Hypothalamus (tissue), 51 donors: Measurements from ENCODE around the gene LENG1.

Source experiments
- DNase-seq, 51 donors: peaks; one replicate each; lab custom pipeline; 2025; lab: John Stamatoyannopoulos, UW

LENG1 gene

GRCh38 chr19:54168174-54168917 is 8.8 kb upstream of the LENG1 start:
- DNase-seq, result peak; percentile 14 to 97 (median 74)

DNA sequence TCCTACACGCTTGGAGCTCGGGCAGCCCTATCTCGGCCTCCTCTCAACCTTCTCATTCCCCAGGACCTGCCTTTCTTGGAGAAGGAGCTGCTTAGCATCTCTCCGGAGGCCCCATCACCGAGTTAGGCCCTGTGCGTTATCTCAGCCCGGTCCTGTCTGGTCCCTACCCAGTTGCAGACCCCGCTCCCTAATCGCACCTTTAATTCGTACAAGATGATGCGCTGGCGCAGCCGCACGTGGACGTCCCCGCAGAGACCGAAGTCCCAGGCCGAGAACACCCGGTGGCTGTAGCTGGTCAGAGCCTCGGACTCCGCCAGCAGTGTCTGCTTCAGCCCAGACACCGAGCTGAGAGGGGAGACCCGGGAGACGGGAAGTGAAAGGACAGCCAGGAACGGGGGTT is 5.7 kb upstream of the LENG1 start:
- DNase-seq, result no peak

- peak in 3 of 51 donors; percentile 13 to 29 (median 16) for DNase-seq
Measured at GRCh38 chr19:54164369-54165068, 5.0 kb upstream of the LENG1 start.

GRCh38 chr19:54162884-54163283 is 3.4 kb upstream of the LENG1 start:
- DNase-seq, result no peak

- DNase-seq, result peak in 39 of 51 donors; percentile 7 to 67 (median 41)
Measured at GRCh38 chr19:54162241-54162805, 2.8 kb upstream of the LENG1 start.

DNA sequence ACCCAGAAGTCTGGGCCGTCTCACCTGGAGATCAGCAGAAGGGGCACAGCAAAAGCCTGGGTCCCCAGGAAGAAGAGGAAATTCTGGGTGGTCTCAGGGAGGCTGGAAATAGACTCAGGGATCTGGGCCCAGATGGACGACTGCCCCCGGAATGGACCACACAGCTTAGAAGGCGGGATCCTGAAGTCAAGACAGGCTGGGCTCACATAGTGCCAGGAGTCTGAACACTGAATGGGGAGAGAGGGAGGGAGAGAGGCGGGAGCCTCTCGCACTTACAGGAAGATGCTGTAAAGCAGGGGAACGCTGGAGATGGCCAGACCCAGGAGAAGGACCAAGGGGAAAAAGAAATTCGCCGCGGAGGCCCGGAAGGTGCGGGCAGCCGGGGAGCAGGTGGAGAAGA is 1.3 kb upstream of the LENG1 start:
- peak in 1 of 51 donors; percentile 46 for DNase-seq

DNA sequence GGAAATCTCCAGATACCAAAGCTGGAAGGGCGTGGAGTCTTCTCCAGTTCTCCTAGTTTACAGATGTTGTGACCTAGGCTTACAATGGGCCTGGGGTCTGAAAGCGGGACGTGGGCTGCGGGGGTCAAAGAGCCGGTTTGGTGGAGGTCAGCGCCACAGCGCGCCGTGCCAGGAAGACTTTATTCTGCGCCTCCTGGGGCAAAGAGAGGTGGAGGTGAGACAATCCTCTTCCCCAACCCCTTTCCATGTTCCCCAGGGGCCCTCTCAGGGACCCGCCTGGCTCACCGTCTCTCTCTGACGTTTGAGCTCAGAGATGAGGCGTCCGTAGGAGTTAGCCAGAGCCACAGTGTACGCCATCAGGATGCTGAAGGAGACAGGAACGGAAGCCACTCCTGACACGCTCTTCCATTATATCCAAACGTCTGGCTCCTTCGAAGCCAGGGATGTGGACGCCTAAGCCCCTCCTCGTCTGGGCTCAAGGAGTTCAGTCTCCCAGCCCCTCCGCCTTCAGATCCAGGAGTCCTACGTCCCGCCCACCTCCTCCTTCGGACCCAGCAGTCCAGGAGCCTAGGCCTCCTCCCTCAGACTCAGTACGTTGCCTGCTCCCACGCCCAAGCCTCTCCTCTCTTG is 776 bp upstream of the LENG1 start:
- DNase-seq, result peak in 5 of 51 donors; percentile 35 to 51 (median 44)

DNA sequence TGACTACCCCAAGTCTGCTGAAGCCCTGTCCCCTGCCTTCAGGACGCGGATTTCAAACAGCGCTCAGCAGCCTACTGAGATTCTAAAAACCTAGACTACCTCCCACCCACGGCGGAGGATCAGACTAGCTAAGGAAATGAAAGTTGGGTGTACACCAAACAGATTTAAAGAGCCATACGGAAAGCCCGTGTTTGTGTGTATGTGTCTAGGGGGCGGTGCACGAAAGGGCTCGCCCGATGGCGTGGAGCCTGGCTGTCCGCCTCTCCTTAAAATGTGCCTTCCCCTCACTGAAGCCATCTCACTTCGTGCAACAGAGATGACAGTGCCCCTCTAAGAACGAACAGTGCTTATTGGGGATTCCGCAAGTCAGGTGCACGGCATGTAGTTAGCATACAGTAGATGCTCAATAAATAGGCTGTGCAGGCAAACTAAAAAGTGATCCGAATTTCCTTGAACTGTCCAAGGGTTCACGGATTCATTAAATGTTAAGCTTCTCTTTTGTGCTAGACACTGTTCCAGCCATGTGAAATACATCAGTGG is 639 bp downstream of the LENG1 start:
- peak in 1 of 51 donors; percentile 20 for DNase-seq

- no peak for DNase-seq
Measured at GRCh38 chr19:54156953-54157352, 2.6 kb downstream of the LENG1 start.

DNA sequence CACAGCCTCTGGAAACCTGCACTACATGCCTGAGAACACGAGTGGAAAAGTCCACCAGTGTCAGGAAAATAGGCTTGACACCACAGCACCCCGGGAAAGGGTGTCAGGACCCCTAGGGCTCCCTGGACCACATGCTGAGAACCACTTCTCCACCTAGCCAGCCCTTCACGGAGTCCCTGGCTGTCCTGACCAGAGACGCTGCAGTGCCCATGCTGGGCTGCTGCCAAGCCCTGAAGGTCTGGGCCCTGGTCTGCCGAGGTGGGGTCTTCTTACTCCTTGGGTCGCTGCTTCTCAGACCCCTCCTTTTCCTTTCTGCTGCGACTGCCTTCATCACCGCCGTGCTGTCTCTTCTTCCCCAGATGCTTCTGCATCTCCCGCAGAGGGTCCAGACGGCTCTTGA is 3.0 kb downstream of the LENG1 start:
- DNase-seq, result no peak

DNA sequence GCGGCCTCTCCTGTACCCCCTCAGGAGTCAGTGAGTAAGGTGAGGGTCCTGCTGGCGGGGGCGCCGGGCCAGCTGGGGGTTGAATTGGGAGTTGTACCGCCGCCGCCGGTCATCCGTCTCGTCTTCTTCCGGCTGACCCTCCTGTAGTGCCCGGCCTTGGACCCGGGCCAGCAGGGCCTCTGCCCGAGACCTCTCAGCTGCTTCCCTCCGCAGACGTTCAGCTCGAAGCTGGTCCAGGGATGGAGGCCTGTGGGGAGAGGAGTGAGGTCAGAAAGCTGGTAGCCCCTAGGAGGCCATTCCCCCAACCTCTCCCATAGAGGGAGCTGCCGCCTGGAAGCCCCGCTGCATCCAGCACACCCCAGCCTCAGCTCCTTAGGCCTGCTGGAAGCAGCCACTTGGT is 3.8 kb downstream of the LENG1 start:
- DNase-seq, result no peak

DNA sequence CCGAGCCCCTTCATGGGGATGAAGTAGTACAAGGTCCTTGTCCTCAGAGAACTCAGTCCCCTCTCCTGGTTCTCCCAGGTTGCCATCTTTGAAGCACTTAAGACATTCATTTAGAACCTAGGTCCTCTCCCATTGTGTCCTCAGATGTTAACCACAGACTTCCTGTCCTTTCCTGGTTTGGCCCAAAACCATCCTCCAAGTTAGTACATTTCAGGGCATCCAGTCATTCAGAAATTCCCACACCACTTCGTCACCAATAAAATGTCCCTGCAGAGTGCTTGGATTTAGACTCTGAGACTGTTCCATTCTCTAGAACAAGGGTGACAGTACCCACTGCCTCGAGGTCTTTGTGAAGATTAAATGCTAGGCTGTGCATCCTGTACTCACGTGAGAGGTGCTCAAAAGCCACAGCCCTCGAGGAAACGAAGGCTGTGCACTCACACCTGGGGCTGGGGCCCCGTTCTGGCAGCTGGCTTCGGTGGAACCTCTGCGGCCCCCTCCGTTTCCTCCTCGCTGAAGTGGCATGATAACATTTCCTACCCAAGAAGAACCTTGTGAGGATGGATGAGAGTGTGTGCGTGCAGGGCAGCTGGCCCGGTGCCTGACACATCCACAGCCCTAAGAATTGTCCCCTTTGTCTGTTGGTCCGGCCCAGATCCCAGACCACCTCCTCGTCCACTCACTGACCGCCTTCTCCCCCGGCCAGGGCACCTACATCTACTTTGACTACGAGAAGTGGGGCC is 4.7 kb downstream of the LENG1 start:
- DNase-seq, result no peak

- DNase-seq, result no peak
Measured at GRCh38 chr19:54153731-54154326, 5.7 kb downstream of the LENG1 start.

- DNase-seq, result no peak
Measured at GRCh38 chr19:54152878-54153524, 6.5 kb downstream of the LENG1 start.

GRCh38 chr19:54152267-54152666 is 7.3 kb downstream of the LENG1 start:
- DNase-seq, result no peak

DNA sequence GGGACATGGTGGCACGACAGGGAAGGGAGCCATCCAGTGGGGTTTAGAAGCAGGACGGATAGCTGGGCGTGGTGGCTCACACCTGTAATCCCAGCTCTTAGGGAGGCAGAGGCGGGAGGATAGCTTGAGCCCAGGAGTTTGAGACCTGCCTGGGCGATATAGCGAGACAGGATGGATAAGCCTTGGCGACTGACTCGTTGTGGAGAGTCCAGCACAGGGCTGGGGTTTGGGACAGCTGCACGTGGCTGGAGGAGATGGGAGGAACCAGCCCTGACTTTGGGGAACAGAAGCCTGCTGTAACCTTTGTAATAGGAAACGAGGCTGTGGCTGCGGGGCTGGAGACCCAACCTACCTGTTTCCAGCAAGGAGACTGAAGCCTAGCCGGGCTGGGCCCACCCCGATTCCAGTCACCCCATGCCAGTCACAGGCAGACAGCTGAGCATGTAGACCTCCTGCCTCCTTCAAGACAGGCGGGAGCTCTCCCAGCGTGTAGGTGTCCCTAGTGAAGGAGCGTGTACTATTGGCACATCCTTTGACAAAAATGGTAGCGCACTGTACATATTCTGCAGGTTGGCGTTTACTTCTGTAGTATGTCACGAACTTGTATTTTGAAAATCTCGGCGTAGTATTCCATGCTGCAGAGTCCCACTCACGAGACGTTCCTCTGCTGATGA is 8.0 kb downstream of the LENG1 start:
- DNase-seq, result no peak

DNA sequence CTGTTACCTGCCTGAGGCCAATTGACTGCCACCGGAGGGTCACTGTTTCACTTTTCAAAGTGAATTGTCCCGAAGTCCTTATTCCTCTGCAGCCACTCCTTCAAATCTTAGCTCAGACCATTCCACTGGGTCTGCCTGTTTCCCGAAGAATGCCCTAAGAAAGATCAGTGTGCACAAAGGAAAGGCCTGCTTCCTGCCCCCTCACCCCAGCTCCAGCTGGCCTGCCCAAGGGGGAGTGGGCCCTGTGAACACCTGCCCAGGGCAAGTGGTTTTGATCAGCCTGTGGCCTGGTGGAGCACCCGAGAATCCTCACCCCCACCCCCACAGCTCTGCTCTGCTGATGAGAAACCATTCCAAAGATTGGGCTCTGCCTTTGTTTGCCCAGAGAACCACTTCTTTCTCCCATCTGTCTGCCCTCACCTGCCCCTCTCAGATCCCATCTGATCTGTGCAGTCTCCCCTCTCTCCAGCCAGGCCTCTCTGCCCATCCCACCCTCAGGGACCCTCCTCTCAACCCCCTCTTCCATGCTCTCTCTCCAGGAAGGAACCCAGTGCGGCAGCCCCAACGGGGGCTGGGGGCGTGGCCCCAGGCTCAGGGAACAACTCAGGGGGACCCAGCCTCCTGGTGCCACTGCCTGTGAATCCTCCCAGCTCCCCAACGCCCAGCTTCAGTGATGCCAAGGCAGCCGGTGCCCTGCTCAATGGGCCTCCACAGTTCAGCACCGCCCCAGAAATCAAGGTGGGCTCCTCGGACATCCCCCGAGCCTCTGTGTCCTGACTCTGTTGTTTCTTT is 10.3 kb downstream of the LENG1 start:
- no peak for DNase-seq

GRCh38 chr19:54148158-54148557 is 11.4 kb downstream of the LENG1 start:
- no peak for DNase-seq
